ENCODE data around the gene TM4SF4.
A peak's percentile ranks its signal among the peaks of the same experiment; 100 is the strongest.

The TM4SF4 gene

DNA sequence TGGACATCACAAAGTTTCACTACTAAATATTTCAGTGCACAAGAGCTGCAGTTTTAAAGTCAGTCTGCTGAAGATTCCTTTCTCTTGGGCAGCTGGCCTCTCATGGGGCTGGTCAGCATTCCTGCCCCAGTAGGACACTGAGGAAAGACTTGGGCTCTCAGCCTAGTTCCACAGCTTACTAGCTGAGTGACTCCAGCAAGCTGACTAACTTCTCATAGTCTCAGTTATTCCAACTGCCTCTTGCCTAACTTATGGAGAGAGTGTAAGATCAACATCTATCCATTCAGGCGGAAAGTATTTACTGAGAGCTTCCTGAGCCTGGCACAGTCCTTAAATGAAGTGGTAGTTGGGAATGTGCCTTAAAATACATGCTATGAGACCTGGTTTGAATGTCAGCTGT, 27.0 kb downstream of the TM4SF4 start:
- H3K4me3 ChIP-seq (ENCODE audit: low read depth, low read length): no peak overlapping the region
- no peaks in the 10 kb centered on the region for H3K9me3 ChIP-seq (ENCODE audit: control insufficient read depth, insufficient read depth, low read depth, low read length)
- peaks cover 6% of the 10 kb centered on the region for H3K4me1 ChIP-seq (ENCODE audit: control insufficient read depth, insufficient read depth, low read length)
- no peak overlapping the region for H3K27ac ChIP-seq (ENCODE audit: low read depth, low read length)
- H3K9ac ChIP-seq (ENCODE audit: low read length): no peak overlapping the region
- H3K27me3 ChIP-seq (ENCODE audit: control insufficient read depth, insufficient read depth, low read length): no peaks in the 10 kb centered on the region
- H3K36me3 ChIP-seq (ENCODE audit: control insufficient read depth, insufficient read depth, low read length): no peaks in the 10 kb centered on the region

DNA sequence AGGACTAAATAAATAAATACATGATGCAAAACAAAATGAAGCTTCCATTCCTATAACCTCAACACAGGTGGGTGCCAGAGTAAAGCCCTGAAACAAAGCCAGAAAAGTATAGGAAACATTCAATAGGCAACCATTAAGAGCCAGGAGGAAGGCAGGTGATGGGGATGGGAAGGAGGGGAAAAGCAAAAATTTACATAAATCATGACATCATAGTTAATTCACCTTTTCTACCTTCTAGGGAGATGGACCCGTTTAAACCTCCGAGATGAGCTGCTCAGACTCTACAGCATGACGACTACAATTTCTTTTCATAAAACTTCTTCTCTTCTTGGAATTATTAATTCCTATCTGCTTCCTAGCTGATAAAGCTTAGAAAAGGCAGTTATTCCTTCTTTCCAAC, 27.9 kb downstream of the TM4SF4 start:
- peaks cover 9% of the 10 kb centered on the region for H3K4me1 ChIP-seq (ENCODE audit: control insufficient read depth, insufficient read depth, low read length)
- no peak overlapping the region for H3K9ac ChIP-seq (ENCODE audit: low read length)
- H3K27ac ChIP-seq (ENCODE audit: low read depth, low read length): no peak overlapping the region
- H3K9me3 ChIP-seq (ENCODE audit: control insufficient read depth, insufficient read depth, low read depth, low read length): no peaks in the 10 kb centered on the region
- no peak overlapping the region for H3K4me3 ChIP-seq (ENCODE audit: low read depth, low read length)
- H3K36me3 ChIP-seq (ENCODE audit: control insufficient read depth, insufficient read depth, low read length): no peaks in the 10 kb centered on the region
- H3K27me3 ChIP-seq (ENCODE audit: control insufficient read depth, insufficient read depth, low read length): no peaks in the 10 kb centered on the region

DNA sequence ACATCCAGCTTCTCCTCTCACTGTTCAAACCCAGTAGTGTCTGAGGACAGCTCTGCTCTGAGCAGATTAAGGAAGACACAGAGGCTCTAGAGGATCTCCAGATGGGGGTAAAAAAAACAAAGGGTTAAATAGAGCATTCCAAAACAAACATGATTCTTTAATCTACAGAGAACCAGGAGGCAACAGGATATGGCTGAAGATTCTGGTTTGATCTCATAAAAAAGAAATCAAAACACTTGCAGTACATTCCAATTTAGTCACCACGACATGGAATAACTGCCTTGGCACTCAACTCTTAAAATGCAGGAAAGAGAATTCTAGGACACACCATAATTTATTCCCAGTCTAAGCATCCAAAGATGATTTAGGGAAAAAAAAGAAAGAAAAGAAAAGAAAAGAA, 32.0 kb downstream of the TM4SF4 start:
- Histone ChIP-seq H3K9me3 (ENCODE audit: control insufficient read depth, insufficient read depth, low read depth, low read length) (no peaks in the 10 kb centered on the region), H3K27me3 (ENCODE audit: control insufficient read depth, insufficient read depth, low read length) (no peaks in the 10 kb centered on the region), H3K27ac (ENCODE audit: low read depth, low read length) (no peak overlapping the region), H3K36me3 (ENCODE audit: control insufficient read depth, insufficient read depth, low read length) (no peaks in the 10 kb centered on the region), H3K4me1 (ENCODE audit: control insufficient read depth, insufficient read depth, low read length) (peaks cover 10% of the 10 kb centered on the region), H3K4me3 (ENCODE audit: low read depth, low read length) (no peak overlapping the region), H3K9ac (ENCODE audit: low read length) (no peak overlapping the region)

DNA sequence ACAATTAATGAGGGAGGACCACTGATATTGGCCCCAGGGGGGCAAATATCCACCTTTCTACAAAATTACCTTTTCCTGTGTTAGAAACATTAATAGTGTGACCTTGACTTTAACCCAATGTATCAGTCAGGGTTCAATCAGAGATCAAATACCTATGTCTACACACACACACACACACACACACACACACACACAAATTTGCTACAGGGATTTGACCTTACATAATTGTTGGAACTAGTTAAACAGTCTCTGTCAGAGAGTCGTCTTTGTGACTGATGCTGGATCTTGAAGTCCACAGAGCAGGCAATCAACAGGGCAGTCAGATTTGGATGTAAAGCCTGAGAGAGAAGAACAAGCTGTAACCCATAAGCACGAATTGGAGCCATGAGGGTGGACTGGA, 32.5 kb downstream of the TM4SF4 start:
- no peak overlapping the region for H3K27ac ChIP-seq (ENCODE audit: low read depth, low read length)
- no peaks in the 10 kb centered on the region for H3K36me3 ChIP-seq (ENCODE audit: control insufficient read depth, insufficient read depth, low read length)
- no peak overlapping the region for H3K4me3 ChIP-seq (ENCODE audit: low read depth, low read length)
- H3K4me1 ChIP-seq (ENCODE audit: control insufficient read depth, insufficient read depth, low read length): peaks cover 7% of the 10 kb centered on the region; the same call in 1 of the 2 replicates
- no peak overlapping the region for H3K9ac ChIP-seq (ENCODE audit: low read length)
- H3K27me3 ChIP-seq (ENCODE audit: control insufficient read depth, insufficient read depth, low read length): no peaks in the 10 kb centered on the region
- no peaks in the 10 kb centered on the region for H3K9me3 ChIP-seq (ENCODE audit: control insufficient read depth, insufficient read depth, low read depth, low read length)

DNA sequence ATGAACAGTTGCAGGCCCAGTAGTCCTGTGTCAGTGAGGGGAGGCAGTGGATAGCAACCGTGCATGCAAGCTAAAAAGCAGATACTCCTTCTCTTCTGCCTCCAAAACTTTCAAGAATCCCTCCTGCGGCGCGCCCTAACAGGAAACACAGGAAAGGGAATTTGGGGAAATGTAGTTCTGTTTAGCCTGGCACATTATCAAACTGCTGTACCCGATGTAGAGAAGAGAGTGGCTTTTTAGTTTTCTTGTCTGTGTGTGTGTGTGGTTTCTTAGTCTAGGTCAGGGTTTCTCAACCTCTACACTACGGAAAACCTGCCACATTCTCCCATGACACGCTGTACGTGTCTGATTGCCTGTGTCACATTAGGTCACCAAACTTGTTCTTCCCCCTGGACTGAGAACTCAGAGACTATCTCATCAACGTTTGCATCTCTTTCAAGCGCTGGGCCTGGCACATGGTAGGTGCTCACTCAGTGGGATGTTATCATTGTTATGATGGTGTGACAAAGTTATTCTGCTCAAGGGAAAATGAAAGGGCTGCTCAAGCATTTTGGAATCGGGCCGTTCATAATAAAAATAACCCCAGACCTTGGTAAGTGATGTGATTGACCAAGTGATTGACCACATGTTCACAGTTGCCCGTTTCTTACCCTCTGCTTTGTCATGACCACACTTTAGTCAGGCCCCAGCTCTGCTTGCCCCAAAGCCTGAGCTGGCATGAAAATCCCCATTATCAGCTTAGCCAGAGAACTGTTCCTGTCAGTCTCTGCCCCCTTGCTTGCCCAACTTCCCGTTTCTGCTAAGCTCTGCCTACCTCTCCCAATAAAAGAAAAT, 33.2 kb downstream of the TM4SF4 start:
- peaks cover 7% of the 10 kb centered on the region; the same call in 1 of the 2 replicates for H3K4me1 ChIP-seq (ENCODE audit: control insufficient read depth, insufficient read depth, low read length)
- H3K27ac ChIP-seq (ENCODE audit: low read depth, low read length): no peak overlapping the region
- H3K9ac ChIP-seq (ENCODE audit: low read length): no peak overlapping the region
- H3K9me3 ChIP-seq (ENCODE audit: control insufficient read depth, insufficient read depth, low read depth, low read length): no peaks in the 10 kb centered on the region
- no peaks in the 10 kb centered on the region for H3K36me3 ChIP-seq (ENCODE audit: control insufficient read depth, insufficient read depth, low read length)
- H3K27me3 ChIP-seq (ENCODE audit: control insufficient read depth, insufficient read depth, low read length): no peaks in the 10 kb centered on the region
- H3K4me3 ChIP-seq (ENCODE audit: low read depth, low read length): no peak overlapping the region

DNA sequence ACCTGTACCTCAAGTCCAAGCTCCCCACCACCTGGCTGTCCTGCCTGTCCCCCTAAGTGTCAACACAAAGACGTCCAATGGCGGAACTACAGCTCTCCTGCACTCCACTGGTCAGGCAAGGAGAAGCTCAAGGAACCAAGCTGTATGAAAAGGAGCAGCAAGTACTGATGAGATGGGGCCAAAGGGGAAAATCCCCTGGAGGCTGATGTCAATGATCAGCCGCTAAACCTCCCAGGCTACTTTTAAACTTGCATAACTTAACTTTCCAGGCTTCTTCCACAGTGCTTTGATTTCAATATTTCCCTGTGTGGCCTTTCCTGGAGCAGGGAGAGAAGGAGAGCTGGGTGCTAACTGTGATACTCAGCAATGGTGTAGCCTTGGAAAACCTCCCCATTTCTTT, 35.0 kb downstream of the TM4SF4 start:
- H3K36me3 ChIP-seq (ENCODE audit: control insufficient read depth, insufficient read depth, low read length): no peaks in the 10 kb centered on the region
- no peak overlapping the region for H3K4me3 ChIP-seq (ENCODE audit: low read depth, low read length)
- no peak overlapping the region for H3K9ac ChIP-seq (ENCODE audit: low read length)
- H3K27ac ChIP-seq (ENCODE audit: low read depth, low read length): no peak overlapping the region
- H3K27me3 ChIP-seq (ENCODE audit: control insufficient read depth, insufficient read depth, low read length): no peaks in the 10 kb centered on the region
- H3K9me3 ChIP-seq (ENCODE audit: control insufficient read depth, insufficient read depth, low read depth, low read length): no peaks in the 10 kb centered on the region
- peaks cover 7% of the 10 kb centered on the region; the same call in 1 of the 2 replicates for H3K4me1 ChIP-seq (ENCODE audit: control insufficient read depth, insufficient read depth, low read length)

DNA sequence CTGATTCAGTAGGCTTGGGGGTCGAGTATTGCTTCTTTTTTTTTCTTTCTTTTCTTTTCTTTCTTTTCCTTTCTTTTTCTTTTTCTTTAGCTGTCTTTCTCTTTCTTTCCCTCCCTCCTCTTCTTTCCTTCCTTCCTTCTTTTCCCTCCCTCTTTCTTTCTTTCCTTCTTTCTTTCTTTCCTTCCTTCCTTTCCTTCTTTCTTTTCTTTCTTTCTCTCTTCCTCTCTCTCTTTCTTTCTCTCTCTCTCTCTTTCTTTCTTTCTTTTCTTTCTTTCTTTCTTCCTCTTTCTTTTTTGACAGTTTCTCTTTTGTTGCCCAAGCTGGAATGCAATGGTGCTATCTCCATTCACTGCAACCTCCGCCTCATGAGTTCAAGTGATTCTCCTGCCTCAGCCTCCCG, 36.0 kb downstream of the TM4SF4 start:
- no peak overlapping the region for H3K27ac ChIP-seq (ENCODE audit: low read depth, low read length)
- H3K9ac ChIP-seq (ENCODE audit: low read length): no peak overlapping the region
- H3K27me3 ChIP-seq (ENCODE audit: control insufficient read depth, insufficient read depth, low read length): no peaks in the 10 kb centered on the region
- no peak overlapping the region for H3K4me3 ChIP-seq (ENCODE audit: low read depth, low read length)
- H3K9me3 ChIP-seq (ENCODE audit: control insufficient read depth, insufficient read depth, low read depth, low read length): no peaks in the 10 kb centered on the region
- H3K36me3 ChIP-seq (ENCODE audit: control insufficient read depth, insufficient read depth, low read length): no peaks in the 10 kb centered on the region
- peaks cover 7% of the 10 kb centered on the region; the same call in 1 of the 2 replicates for H3K4me1 ChIP-seq (ENCODE audit: control insufficient read depth, insufficient read depth, low read length)

DNA sequence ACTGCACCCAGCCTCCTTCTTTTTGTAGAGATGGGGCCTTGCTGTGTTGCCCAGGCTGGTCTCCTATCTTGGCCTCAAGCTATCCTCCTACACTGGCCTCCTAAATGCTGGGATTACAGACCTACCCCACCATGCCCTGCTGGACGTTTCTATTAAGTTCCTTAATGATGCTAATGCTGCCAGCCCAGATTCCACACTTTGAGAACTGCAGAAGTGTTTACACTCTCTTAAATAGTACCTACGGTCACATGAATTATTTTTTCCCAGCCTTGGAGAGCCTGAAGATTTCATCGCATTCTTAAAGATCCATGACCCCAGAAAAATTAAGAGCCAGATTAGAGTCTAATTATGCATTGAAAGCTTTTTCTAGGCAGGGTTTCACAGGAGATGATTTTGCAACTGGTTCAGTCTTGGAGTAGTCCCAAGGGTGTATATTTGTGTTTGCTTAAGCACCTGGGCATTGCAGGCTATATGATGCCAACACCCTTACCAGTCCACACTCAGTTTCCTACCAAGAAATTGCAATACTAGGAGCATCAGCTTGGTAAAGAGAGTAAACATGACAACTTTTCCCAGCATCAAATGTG, 36.6 kb downstream of the TM4SF4 start:
- Histone ChIP-seq H3K4me3 (ENCODE audit: low read depth, low read length) (no peak overlapping the region), H3K4me1 (ENCODE audit: control insufficient read depth, insufficient read depth, low read length) (peaks cover 7% of the 10 kb centered on the region; the same call in 1 of the 2 replicates), H3K36me3 (ENCODE audit: control insufficient read depth, insufficient read depth, low read length) (no peaks in the 10 kb centered on the region), H3K9me3 (ENCODE audit: control insufficient read depth, insufficient read depth, low read depth, low read length) (no peaks in the 10 kb centered on the region), H3K27ac (ENCODE audit: low read depth, low read length) (no peak overlapping the region), H3K27me3 (ENCODE audit: control insufficient read depth, insufficient read depth, low read length) (no peaks in the 10 kb centered on the region), H3K9ac (ENCODE audit: low read length) (no peak overlapping the region)

DNA sequence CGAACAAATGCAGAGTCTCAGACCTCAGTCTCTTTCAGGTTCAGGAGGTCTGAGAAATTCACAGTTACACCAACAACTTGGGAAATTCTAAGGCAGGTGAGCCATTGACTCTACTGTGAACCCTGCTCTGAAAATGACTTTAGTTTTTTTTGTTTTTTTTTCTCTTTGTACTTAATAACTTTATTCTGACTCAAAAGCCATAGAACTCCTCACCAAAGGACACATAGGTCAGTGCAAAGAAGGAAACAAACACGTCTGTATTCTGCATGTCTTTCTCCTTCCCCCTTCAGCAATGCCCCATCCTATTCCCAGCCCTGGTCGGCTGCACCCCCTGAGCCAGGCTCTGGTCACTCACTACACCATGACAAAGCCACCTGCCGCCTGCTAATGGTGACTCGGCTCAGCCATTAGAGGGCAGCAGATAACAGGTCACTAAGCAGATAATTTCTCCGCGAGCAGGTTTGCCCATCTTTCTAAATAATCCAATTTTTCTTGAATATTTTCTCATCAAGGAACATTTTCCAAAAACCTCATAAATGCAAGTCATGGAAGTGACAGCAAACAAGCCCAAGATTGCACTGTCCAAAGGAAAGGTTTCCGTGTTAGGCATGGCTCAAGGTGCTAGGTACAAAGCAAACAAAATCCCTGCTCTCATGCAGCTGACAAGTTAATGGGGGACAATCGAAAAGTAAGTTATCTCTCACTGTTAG, 37.7 kb downstream of the TM4SF4 start:
- Histone ChIP-seq H3K4me3 (ENCODE audit: low read depth, low read length) (peak overlapping the region; percentile 40), H3K4me1 (ENCODE audit: control insufficient read depth, insufficient read depth, low read length) (peaks cover 6% of the 10 kb centered on the region; the same call in 1 of the 2 replicates), H3K9ac (ENCODE audit: low read length) (no peak overlapping the region), H3K36me3 (ENCODE audit: control insufficient read depth, insufficient read depth, low read length) (no peaks in the 10 kb centered on the region), H3K27ac (ENCODE audit: low read depth, low read length) (no peak overlapping the region), H3K27me3 (ENCODE audit: control insufficient read depth, insufficient read depth, low read length) (no peaks in the 10 kb centered on the region), H3K9me3 (ENCODE audit: control insufficient read depth, insufficient read depth, low read depth, low read length) (no peaks in the 10 kb centered on the region)

DNA sequence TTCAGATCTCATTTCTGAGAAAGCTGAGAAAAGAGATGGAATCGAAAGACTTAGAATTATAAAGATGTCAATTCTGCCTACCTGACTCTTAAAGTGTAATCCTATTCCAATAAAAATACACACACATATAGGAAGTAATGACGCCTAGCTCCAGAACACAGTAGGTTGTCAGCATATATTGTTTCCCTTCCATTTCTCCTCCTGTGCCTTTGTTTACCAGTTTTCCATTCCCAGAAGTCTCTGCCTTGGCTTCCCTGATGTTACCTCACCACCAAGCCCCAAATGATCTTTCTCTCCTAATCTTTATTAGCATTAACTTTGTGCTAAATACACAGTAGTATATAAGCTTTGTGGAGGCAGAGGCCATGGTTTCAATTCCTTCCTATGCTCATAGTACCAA, 40.0 kb downstream of the TM4SF4 start:
- no peak overlapping the region for H3K4me3 ChIP-seq (ENCODE audit: low read depth, low read length)
- no peaks in the 10 kb centered on the region for H3K9me3 ChIP-seq (ENCODE audit: control insufficient read depth, insufficient read depth, low read depth, low read length)
- H3K27ac ChIP-seq (ENCODE audit: low read depth, low read length): no peak overlapping the region
- H3K27me3 ChIP-seq (ENCODE audit: control insufficient read depth, insufficient read depth, low read length): no peaks in the 10 kb centered on the region
- H3K9ac ChIP-seq (ENCODE audit: low read length): no peak overlapping the region
- peaks cover 10% of the 10 kb centered on the region; the same call in 1 of the 2 replicates for H3K36me3 ChIP-seq (ENCODE audit: control insufficient read depth, insufficient read depth, low read length)
- H3K4me1 ChIP-seq (ENCODE audit: control insufficient read depth, insufficient read depth, low read length): no peaks in the 10 kb centered on the region

DNA sequence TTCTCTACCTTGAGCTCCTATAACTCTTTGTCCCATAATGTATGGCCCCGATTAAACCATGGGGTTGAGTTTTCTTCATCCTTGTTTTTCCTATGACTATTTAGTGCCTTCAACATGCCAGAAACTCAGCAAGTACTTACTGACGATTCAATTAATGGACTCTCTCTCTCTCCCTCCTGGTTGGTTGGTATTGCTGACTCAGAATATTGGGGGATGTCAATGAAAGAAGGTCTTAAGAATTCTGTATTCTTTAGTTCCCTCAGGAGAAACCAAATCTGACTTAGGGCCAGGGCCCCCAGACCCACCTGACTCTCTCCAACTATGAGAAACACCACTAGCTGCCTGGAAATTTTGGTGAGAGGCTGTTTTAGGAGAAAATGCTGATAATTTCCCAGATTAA, 40.8 kb downstream of the TM4SF4 start:
- no peak overlapping the region for H3K9ac ChIP-seq (ENCODE audit: low read length)

More for the DNA sequence above, 40.8 kb downstream of the TM4SF4 start:
- no peak overlapping the region for H3K4me3 ChIP-seq (ENCODE audit: low read depth, low read length)
- H3K27ac ChIP-seq (ENCODE audit: low read depth, low read length): no peak overlapping the region
- no peaks in the 10 kb centered on the region for H3K27me3 ChIP-seq (ENCODE audit: control insufficient read depth, insufficient read depth, low read length)
- peaks cover 14% of the 10 kb centered on the region for H3K36me3 ChIP-seq (ENCODE audit: control insufficient read depth, insufficient read depth, low read length)
- no peaks in the 10 kb centered on the region for H3K4me1 ChIP-seq (ENCODE audit: control insufficient read depth, insufficient read depth, low read length)
- H3K9me3 ChIP-seq (ENCODE audit: control insufficient read depth, insufficient read depth, low read depth, low read length): no peaks in the 10 kb centered on the region
